Neural progenitor cell (in vitro differentiated cells): Measurements from ENCODE around the gene BTBD9.

ENCODE experiments used
- CTCF ChIP-seq: fragments of 200-600 bp; sonication (generic); IDR thresholded peaks from 2 replicates; pipeline ENCODE4 v1.5.1; 2017; ENCODE audit warnings: antibody characterized with exemption, mild to moderate bottlenecking
- EZH2 ChIP-seq: fragments of 200-600 bp; sonication (generic); IDR thresholded peaks from 2 replicates; pipeline ENCODE4 v1.6.1; 2017; ENCODE audit warnings: antibody characterized with exemption, mild to moderate bottlenecking, moderate library complexity

DNA sequence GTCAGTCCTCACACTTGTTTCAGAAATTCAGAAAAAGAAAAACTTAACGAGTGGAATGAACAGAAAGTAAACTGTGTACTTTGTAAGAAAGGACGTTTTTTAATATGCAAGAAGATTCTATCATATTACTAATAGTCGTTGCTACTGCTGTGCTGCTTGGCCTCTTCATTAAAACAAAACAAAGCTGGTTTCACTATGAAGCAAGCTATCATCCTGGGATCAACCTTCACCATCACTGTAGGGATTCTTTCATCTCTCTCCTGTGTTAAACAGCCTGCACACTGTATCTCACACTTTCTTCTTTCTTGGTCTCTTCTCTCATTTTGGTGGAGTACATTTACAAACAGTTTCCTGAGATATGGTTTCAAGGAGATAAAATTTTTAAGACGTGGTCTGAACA lies 284.2 kb downstream of the BTBD9 start:
- TF ChIP-seq CTCF (no peak), EZH2 (no peak)
